GM19043 (cell line): ENCODE measurements around the gene ATP13A3.

Experiments
- ATAC-seq: cut with Tn5 transposase; IDR thresholded peaks from one replicate; pipeline ENCODE4 v1.9.1; 2021; ENCODE audit warnings: low read depth; ENCODE audit not compliant: unreplicated experiment

The ATP13A3 gene

GRCh38 chr3:194447657-194448056 is 39.1 kb downstream of the ATP13A3 start:
- ATAC-seq: no peak

- no peak for ATAC-seq
These were observed 39.6 kb downstream of the ATP13A3 start for GRCh38 chr3:194447161-194447560.

DNA sequence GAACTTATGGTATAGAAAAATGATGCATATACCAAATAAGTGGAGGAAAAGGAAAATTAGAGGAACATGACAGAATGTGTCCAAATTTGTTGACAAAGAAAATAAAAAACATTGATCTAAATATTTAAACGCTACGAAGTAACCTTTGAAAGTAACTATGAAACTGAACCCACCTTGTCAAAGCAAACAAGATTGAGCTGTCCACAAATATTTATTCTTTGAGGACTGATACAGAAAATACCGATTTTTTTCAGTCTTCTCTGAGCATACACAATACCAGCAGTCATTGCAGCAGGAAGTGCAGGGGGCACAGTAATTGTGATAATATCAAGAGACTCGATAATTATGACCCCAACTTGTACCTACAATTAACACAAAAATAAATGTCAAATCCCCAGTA is 40.0 kb downstream of the ATP13A3 start:
- no peak for ATAC-seq

GRCh38 chr3:194446172-194446571 is 40.6 kb downstream of the ATP13A3 start:
- ATAC-seq: no peak

GRCh38 chr3:194443901-194444300 is 42.9 kb downstream of the ATP13A3 start:
- no peak for ATAC-seq

- ATAC-seq: no peak
These were observed 46.0 kb downstream of the ATP13A3 start for GRCh38 chr3:194440756-194441155.

DNA sequence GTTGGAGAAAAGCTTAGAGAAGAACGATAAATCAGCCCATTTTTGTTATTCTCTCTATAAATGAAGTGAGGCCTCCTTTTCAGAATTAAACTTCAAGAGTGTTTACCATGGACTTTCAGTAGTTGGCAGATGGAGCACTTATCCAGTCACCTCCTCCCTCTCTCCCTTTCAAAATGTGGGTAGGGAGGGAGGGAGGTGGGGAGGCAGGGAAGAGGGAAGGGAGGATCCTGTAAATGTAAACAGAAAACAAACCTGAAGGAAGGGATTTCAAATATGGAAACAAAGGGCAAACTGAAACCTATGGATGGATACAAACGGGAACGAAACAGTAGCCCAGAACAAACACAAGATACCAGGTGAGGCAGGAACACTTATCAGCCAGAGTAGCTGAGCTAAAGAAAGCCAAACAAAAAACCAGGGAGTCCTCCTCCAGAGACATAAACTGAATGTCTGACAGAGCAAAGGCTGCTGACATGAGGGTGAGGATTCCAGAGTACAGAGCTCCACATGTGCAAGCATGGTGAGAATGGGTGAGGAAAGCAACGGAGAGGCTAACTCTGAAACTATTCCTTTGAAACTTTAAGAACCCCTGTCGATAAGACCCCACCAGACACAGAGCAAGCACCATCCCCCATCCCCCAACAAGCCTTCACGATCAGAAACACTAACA is 46.8 kb downstream of the ATP13A3 start:
- no peak for ATAC-seq

DNA sequence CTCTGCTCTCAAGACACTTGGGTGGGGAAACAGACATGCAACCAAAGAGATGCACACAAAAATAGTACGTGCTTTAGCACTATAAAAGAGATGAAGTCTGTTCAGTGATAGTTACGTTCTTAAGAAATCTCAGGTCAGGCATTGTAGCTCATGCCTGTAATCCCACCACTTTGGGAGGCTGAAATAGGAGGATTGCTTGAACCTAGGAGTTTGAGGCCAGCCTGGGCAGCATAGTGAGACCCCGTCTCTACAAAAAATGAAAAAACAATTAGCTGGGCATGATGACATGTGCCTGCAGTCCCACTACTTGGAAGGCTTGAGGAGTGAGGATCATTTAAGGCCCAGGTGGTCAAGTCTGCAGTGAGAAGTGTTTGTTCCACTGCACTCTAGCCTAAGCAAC is 52.3 kb downstream of the ATP13A3 start:
- ATAC-seq: no peak

GRCh38 chr3:194431554-194431953 is 55.2 kb downstream of the ATP13A3 start:
- ATAC-seq: no peak

DNA sequence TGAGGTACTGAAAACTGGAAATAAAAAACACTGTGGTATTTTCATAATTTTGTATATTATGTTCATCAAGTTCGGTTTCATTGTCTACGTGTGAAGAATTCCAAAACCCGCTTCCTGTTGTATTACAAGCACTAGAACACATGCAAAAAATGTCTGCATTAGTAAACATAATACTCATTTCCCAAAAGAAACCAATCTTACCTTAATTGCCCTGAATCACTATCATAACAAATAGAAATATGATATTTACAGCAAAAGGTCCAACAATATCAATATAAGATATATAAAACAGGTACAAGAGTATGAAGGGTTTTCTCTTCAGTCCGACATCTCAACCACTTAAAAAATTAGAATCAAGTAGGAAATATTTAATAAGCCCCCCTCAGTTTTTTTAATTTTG is 61.4 kb downstream of the ATP13A3 start:
- ATAC-seq: no peak

GRCh38 chr3:194424953-194425352 is 61.8 kb downstream of the ATP13A3 start:
- no peak for ATAC-seq

- no peak for ATAC-seq
These were observed 62.4 kb downstream of the ATP13A3 start for GRCh38 chr3:194424373-194424772.

GRCh38 chr3:194423317-194423716 is 63.5 kb downstream of the ATP13A3 start:
- ATAC-seq: no peak

- ATAC-seq: no peak
These were observed 64.6 kb downstream of the ATP13A3 start for GRCh38 chr3:194422188-194422587.

DNA sequence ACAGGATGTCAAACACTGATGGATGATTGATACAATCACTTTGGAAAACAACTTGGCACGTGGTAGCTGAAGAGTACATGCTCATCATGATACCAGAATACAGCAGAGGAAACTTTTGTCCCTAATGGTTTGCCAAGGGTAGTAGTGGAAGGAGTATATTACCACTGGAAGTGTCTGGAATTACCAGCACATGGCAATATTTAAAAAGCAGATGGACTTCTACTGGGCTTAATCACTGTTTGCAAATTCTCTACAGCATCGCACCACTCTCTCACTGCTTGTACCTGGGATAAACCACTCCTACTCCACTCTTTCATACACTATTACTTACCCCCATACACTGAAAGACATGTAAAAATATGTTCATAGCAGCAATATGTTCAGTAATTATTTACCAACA is 68.1 kb downstream of the ATP13A3 start:
- ATAC-seq: no peak

- no peak for ATAC-seq
These were observed 79.4 kb downstream of the ATP13A3 start for GRCh38 chr3:194407423-194407822.

DNA sequence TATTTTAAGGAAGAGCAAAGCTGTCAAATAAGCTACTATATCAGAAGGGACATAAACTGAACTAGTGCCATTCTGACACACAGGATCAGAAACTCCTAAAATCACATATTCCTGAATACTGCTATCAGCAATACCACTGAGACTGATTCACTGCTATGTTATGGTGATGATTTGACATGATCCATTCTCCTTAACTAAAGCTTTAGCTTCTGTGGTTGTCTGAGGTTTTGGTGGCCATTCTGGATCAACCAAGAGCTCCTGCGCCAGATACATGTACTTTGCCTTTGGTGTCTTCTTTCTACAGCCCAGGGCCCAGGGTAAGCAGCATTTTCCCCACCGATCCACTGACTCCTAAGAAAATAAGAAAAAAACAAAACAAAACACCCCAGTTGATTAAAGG is 81.0 kb downstream of the ATP13A3 start:
- ATAC-seq: no peak

GRCh38 chr3:194404365-194405140 is 82.2 kb downstream of the ATP13A3 start:
- no peak for ATAC-seq

DNA sequence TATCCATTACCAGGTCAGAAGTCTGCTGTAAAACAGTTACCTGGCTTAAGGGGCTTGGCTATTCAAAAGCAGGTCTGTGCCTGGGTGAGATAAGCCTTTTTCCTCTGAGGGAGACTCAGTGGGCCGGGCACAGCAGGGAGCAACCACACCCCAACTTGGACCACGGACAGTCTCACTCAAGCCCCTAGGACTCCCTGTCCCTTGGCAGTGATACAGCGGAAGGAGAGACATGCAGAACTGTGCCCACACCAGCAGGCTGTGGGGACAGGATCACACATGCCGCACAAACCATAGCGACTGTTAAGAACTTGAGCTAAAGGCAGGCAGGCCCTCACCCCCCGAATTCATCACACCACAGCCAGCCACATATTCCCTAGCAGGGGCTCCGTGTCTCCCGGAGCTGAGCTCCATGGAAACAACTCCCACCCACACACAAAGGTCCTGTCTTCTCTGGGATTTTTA is 84.9 kb downstream of the ATP13A3 start:
- no peak for ATAC-seq

- no peak for ATAC-seq
These were observed 85.5 kb downstream of the ATP13A3 start for GRCh38 chr3:194401346-194401745.

DNA sequence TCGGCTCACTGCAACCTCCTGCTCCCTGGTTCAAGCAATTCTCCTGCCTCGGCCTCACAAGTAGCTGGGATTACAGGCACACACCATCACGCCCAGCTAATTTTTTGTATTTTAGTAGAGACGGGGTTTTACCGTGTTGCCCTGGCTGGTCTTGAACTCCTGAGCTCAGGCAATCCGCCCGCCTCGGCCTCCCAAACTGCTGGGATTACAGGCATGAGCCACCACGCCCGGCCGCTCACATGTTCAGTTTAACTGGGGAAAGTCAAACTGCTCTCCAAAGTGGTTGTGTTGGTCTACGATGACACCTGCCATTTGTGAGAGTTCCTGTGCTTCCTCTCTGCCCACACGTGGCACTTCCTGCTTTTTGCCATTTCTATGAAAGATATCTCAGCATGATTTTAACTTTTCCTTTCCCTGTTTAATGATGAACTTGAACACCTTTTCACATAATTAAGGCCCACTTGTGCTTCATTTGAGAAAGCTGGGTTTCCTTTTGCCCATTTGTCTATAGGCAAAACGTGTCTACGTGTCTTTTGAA is 86.9 kb downstream of the ATP13A3 start:
- ATAC-seq: no peak

DNA sequence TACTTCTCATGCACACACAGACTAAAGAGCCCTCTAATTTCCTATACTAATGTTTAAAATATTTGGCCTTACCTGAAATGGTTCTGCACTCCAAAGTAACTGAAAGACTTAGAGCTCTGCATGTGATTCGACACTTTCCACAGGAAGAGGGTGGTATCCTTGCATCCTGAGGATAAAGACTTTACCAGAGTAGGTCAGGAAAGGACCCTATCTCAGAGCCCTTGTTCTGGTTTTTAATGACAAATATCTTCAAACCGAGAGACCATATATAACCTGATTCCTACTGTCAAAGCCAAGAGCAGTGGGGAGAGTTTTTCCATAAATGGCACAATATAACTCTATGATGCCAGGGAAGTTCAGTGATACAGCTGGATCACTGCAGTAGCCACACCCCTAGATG is 87.6 kb downstream of the ATP13A3 start, which contains the start of gene GP5:
TSS of gene GP5 (minus strand) at position 101 of the 400 bp plus-strand sequence. CDS start 984 bp downstream, outside the sequence.
- ATAC-seq: no peak
